ENCODE measurements around the gene EPHB1.

GRCh38 chr3:134965865-134966481 is 170.9 kb downstream of the EPHB1 start:
- TF ChIP-seq POLR2A (IDR thresholded peaks at IDR 0.05) (no peak), EP300 (IDR thresholded peaks at IDR 0.05; ENCODE audit: low read depth) (no peak)

Measured in transverse colon (tissue), 1 donor.